Stomach (tissue), 4 donors: ENCODE measurements around the gene HECW1.

Source experiments
- POLR2A ChIP-seq, 4 donors: fragments of 450-650 bp; IDR thresholded peaks; one replicate each; pipeline ENCODE4 v1.6.1; 2016; ENCODE audit warnings: antibody characterized with exemption in 4 of 4, control low read depth in 2 of 4, mild to moderate bottlenecking in 1 of 4, moderate library complexity in 1 of 4
- TF ChIP-seq, protein P1 (sequence below), 7 experiments: fragments of 450-650 bp in 4 of 7; fragments of 200-600 bp in 3 of 7; sonication (generic) in 3 of 7; IDR thresholded peaks; one replicate each; pipeline ENCODE4 v1.5.1; 2016 to 2019; ENCODE audit warnings: antibody characterized with exemption in 7 of 7, control low read depth in 2 of 7, mild to moderate bottlenecking in 1 of 7

DNA sequence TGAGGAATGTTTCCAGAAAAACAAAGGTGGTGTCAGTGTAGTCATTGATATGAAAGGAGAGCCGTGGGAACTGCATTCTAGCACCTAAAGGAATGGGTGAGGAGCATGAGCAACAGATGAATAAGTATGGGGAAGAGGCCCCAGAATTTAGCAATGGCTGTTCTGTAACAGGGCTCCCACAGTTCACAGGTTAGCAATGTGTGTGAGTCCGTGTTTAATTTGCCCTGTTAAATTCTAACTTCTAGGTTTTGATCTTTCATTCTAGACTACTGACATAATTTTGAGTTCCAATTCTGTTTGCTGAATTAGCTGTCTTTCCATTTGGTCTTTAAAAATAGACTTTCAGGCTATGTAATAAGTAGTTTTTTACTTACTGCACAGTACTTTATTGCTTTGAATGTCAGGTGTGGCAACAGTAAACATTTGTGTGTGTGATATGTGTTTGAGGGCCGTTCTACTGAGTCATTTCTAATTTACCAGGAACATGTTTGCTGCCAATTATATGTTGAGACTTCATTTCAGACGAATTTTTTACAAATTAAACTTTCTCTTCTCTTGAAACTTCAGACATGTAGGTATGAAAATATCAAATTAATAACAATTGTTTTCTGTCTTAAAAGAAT, 479.2 kb downstream of the HECW1 start:
- TF ChIP-seq, protein P1, sequence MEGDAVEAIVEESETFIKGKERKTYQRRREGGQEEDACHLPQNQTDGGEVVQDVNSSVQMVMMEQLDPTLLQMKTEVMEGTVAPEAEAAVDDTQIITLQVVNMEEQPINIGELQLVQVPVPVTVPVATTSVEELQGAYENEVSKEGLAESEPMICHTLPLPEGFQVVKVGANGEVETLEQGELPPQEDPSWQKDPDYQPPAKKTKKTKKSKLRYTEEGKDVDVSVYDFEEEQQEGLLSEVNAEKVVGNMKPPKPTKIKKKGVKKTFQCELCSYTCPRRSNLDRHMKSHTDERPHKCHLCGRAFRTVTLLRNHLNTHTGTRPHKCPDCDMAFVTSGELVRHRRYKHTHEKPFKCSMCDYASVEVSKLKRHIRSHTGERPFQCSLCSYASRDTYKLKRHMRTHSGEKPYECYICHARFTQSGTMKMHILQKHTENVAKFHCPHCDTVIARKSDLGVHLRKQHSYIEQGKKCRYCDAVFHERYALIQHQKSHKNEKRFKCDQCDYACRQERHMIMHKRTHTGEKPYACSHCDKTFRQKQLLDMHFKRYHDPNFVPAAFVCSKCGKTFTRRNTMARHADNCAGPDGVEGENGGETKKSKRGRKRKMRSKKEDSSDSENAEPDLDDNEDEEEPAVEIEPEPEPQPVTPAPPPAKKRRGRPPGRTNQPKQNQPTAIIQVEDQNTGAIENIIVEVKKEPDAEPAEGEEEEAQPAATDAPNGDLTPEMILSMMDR (IDR thresholded peaks at IDR 0.05): no peak
- no peak for TF ChIP-seq POLR2A (IDR thresholded peaks at IDR 0.05)
